ENCODE measurements around the gene ABCB9. TPM values are rescaled to one million over a fixed set of nuclear protein-coding genes. Genes with fewer than 3 reads are reported as not detected.

Gene ABCB9
- total RNA-seq, 1 donor from 2014 or later, result 4.2 TPM

DNA sequence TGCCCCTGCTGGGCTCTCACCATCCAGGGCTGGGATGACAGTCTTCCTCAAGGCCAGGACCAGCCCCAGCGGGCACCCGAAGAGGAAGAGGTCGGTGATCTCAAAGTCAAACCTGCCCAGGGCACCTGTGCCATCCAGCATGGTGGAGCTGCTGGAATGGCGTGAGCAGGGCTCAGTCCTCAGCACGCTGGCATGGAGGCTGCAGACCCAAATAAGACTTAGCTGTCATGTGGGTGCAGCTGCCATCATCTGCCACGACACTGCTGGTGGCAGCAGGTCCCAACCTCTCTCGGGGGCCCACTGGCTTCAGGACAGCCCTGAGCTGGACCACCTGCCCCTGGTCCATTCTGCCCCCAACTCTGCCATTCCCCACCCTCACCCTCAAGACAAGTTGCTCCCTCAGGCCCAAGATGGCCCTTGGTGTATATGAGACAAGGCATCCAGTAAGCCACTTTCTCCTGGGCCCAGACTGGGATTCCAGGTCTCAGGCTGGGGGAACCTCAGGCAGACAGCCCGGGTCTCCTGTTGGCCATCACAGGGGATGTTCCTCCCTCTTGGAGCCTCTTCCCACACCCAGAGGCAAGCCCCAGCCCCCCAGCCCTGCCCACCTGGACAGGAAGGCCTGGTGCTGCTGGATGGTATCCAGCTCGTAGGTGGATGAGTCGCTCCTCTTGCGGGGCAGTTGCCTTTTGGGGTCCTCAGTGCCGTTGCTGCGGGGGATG, 28.7 kb upstream of the ABCB9 start:
- Histone ChIP-seq H3K4me1 (peaks cover 12% of the 10 kb centered on the region), H3K27ac (no peak overlapping the region), H3K4me3 (no peak overlapping the region), H3K36me3 (peaks cover 0 to 9% of the 10 kb centered on the region in 2 donors), H3K9me3 (no peaks in the 10 kb centered on the region), H3K27me3 (no peaks in the 10 kb centered on the region)
- TF ChIP-seq POLR2A (IDR thresholded peaks at IDR 0.05), result no peak
- TF ChIP-seq POLR2AphosphoS5 (IDR thresholded peaks at IDR 0.05; ENCODE audit: insufficient read depth in 1 of 2, low read depth in 1 of 2), result no peak
- TF ChIP-seq, protein P1, sequence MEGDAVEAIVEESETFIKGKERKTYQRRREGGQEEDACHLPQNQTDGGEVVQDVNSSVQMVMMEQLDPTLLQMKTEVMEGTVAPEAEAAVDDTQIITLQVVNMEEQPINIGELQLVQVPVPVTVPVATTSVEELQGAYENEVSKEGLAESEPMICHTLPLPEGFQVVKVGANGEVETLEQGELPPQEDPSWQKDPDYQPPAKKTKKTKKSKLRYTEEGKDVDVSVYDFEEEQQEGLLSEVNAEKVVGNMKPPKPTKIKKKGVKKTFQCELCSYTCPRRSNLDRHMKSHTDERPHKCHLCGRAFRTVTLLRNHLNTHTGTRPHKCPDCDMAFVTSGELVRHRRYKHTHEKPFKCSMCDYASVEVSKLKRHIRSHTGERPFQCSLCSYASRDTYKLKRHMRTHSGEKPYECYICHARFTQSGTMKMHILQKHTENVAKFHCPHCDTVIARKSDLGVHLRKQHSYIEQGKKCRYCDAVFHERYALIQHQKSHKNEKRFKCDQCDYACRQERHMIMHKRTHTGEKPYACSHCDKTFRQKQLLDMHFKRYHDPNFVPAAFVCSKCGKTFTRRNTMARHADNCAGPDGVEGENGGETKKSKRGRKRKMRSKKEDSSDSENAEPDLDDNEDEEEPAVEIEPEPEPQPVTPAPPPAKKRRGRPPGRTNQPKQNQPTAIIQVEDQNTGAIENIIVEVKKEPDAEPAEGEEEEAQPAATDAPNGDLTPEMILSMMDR (IDR thresholded peaks at IDR 0.05), result no peak
- no peak for DNase-seq (ENCODE audit: extremely low spot score in 2 of 2)
- intact Hi-C loops (cut with DNase I), result loop anchor here (2.0 kb wide), 1 partner anchor 56 kb away; no protein-coding TSS in a partner anchor

DNA sequence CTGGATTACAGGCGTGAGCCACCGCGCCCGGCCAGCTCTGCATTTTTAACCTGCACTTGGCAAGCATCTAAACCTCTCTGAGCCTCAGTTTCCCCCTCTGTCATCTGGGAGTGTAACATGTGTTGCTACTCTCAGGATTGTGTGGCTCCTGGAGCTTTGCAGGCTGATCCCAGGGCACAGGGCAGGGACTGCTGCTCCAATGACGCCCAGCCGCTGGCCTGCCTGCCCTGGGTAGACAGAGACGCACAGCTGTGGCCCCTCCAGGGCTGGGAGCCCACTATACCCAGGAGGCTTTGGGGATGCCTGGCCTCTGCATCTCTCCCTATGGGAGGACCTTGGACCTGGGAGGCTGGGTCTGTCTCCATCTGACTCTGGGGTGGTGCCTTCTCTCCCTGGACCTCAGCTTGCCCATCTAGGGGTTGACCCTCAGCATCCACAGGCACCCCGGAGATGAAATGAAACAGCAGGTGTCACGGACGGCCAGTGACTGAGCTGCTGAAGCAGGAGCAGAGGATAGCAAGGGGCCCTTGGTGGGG, 27.9 kb upstream of the ABCB9 start:
- H3K4me1 ChIP-seq, result peaks cover 12% of the 10 kb centered on the region
- no peak overlapping the region for H3K27ac ChIP-seq
- TF ChIP-seq POLR2AphosphoS5 (IDR thresholded peaks at IDR 0.05; ENCODE audit: insufficient read depth in 1 of 2, low read depth in 1 of 2) (no peak), POLR2A (IDR thresholded peaks at IDR 0.05) (no peak)
- TF ChIP-seq, protein P1 (IDR thresholded peaks at IDR 0.05), result no peak
- intact Hi-C loops (cut with DNase I), result loop anchor here (2.0 kb wide), 1 partner anchor 57 kb away; no protein-coding TSS in a partner anchor
- no peaks in the 10 kb centered on the region for H3K27me3 ChIP-seq
- H3K9me3 ChIP-seq, result no peaks in the 10 kb centered on the region
- H3K36me3 ChIP-seq, result peaks cover 0 to 9% of the 10 kb centered on the region in 2 donors
- no peak for DNase-seq (ENCODE audit: extremely low spot score in 2 of 2)
- no peak overlapping the region for H3K4me3 ChIP-seq

DNA sequence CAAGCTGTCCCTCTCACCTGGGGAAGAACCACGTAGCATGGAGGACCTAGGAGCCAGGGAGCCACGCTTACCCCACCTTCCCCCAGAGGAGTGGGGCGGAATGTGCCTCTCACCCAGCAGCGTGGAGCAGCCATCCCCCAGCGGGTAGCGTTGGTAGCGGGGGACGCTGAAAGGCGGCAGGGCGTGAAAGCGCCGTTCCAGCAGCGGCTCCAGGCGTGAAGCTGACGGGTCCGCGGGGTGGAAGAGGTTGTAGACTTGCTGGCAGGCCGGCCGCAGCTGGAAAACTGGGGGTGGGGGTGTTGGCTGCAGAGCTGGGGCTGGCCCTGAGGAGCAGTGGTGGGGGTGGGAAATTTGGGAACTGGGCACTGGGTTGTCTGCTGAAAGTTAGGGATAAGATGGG, 26.1 kb upstream of the ABCB9 start:
- Histone ChIP-seq H3K4me1 (peaks cover 12% of the 10 kb centered on the region), H3K36me3 (peaks cover 0 to 15% of the 10 kb centered on the region in 2 donors), H3K4me3 (no peak overlapping the region), H3K9me3 (no peaks in the 10 kb centered on the region), H3K27me3 (no peaks in the 10 kb centered on the region), H3K27ac (no peak overlapping the region)
- intact Hi-C loops (cut with DNase I), result no loop called here
- no peak for DNase-seq (ENCODE audit: extremely low spot score in 2 of 2)
- TF ChIP-seq, protein P1 (IDR thresholded peaks at IDR 0.05), result no peak

DNA sequence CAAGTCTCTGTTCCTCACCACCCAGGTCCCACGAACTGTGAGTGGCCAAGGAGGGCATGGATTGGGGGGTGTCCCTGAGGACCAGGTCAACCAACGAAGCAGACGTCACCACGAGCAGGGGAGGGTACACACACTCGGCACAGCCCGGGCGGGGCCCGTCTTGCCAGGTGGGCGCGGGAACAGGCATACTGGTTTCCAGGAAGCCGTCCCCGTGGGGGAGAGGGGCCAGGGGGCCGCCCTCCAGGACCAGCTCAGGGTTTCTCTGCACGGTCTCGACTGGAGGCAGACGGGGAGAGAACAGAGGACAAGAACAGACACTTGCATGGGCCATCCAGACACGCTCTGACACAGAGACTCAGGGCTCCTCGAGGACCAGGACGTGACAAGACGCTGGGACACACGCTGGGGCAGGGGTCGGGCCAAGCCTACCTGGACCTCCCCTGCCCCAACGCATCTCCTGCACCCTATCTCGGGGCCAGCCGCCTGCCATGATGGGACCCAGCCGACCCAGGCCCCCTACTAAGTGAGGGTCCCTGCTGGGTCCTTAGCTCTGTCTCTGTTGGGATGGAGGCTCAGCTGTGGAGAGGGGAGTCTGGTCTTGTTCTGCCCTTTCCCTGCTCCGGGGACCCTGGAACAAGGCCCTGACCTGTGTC, 25.5 kb upstream of the ABCB9 start:
- no peak for TF ChIP-seq POLR2A (IDR thresholded peaks at IDR 0.05)
- TF ChIP-seq, protein P1 (IDR thresholded peaks at IDR 0.05), result no peak
- no peak for TF ChIP-seq POLR2AphosphoS5 (IDR thresholded peaks at IDR 0.05; ENCODE audit: insufficient read depth in 1 of 2, low read depth in 1 of 2)

More for the DNA sequence above, 25.5 kb upstream of the ABCB9 start:
- Histone ChIP-seq H3K9me3 (no peaks in the 10 kb centered on the region), H3K36me3 (peaks cover 0 to 15% of the 10 kb centered on the region in 2 donors), H3K27me3 (no peaks in the 10 kb centered on the region), H3K4me1 (peaks cover 12% of the 10 kb centered on the region), H3K4me3 (no peak overlapping the region), H3K27ac (no peak overlapping the region)
- intact Hi-C loops (cut with DNase I), result no loop called here
- DNase-seq (ENCODE audit: extremely low spot score in 2 of 2), result no peak
